Measurements from ENCODE around the gene CA10.

The CA10 gene

DNA sequence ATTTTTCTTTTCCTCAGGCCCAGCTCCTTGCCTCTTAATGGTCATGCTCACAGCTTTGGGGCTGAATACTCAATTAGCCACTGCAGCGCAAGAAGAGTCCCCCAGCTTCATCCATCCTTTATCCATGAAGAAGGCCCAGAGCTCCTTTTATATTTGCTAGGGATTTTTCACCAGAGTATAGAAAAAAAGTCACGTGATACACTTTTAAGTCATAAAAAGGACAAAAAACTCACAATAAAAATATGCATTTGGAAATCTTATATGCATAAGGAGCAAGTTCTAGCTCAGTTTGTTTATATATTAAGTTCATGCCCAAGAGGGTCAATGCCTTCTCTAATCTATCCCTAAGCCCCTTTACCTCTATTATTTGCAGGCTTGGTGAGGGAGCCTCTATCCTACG lies 254.1 kb downstream of the CA10 start:
- TF ChIP-seq TAF1 (IDR thresholded peaks at IDR 0.05; ENCODE audit: borderline replicate concordance, low read depth, low read length): no peak
- DNase-seq (ENCODE audit: insufficient read length): no peak
- FAIRE-seq: no peak

DNA sequence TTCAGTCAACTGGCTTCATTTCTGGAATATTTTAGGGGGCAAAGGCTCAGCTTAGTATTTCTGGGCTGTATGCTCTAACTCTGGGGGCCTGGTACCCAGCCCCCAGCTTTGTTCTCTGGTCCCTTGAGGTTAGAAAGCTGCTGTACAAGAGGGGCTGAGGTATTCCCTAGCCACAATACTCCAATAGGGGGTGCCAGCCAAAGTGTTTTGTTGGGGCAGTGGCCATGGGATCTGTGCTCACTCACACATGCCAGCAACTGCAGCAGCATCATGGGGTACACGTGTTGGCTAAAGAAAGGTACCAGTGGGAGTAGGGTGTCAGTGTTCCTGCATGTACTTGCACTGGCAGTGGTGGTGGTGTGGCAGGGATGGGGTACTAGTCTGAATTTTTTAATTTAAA lies 257.3 kb downstream of the CA10 start:
- no peak for TF ChIP-seq TAF1 (IDR thresholded peaks at IDR 0.05; ENCODE audit: borderline replicate concordance, low read depth, low read length)
- no peak for TF ChIP-seq POLR2A (IDR thresholded peaks at IDR 0.05; ENCODE audit: low read depth, low read length)
- TF ChIP-seq POLR2AphosphoS5 (IDR thresholded peaks at IDR 0.05; ENCODE audit: low read depth, low read length): no peak
- DNase-seq (ENCODE audit: insufficient read length): no peak
- no peak for FAIRE-seq

DNA sequence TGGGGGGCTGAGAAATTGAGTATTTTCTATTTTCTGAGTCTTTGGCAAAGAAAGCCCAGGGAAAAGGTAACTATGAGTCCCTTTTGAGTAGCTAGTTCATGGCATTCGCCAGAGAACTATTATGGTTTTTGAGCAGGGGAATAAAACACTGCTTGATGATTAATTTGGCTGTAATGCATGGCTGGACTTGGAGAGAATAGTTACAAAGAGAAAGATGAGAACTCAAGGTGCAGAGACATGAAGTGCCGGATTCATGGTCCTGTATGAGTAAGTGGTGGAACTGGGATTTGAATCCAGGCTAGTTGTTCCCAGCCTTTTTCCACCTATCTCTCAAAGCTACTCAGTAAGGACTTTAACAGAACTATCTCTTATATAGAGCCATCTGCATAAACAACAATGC lies 266.6 kb downstream of the CA10 start:
- TF ChIP-seq POLR2A (IDR thresholded peaks at IDR 0.05; ENCODE audit: low read depth, low read length) (no peak), TAF1 (IDR thresholded peaks at IDR 0.05; ENCODE audit: borderline replicate concordance, low read depth, low read length) (no peak), POLR2AphosphoS5 (IDR thresholded peaks at IDR 0.05; ENCODE audit: low read depth, low read length) (no peak)
- DNase-seq (ENCODE audit: insufficient read length) (no peak), FAIRE-seq (no peak)

DNA sequence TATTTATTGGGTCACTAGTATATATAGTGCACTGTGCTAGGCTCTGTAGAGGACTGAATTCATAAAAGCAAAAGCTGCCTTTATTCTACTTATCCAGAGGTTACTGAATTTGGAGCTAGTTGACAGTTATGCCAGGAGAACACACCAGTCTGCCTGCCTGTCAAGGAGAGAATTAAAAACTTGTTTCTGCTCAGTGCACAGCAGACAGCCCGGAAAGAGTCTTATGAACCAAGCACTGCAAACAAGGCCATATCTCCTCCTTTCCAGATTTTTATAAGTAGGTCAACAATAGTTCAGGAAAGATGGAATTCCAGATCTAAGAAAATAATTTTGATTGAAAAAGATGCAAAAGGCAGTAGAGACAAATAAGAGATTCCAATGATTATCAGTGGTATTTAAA lies 267.8 kb downstream of the CA10 start:
- DNase-seq (ENCODE audit: insufficient read length) (no peak), FAIRE-seq (no peak)
- TF ChIP-seq POLR2A (IDR thresholded peaks at IDR 0.05; ENCODE audit: low read depth, low read length): no peak
- TF ChIP-seq TAF1 (IDR thresholded peaks at IDR 0.05; ENCODE audit: borderline replicate concordance, low read depth, low read length): no peak
- TF ChIP-seq POLR2AphosphoS5 (IDR thresholded peaks at IDR 0.05; ENCODE audit: low read depth, low read length): no peak

DNA sequence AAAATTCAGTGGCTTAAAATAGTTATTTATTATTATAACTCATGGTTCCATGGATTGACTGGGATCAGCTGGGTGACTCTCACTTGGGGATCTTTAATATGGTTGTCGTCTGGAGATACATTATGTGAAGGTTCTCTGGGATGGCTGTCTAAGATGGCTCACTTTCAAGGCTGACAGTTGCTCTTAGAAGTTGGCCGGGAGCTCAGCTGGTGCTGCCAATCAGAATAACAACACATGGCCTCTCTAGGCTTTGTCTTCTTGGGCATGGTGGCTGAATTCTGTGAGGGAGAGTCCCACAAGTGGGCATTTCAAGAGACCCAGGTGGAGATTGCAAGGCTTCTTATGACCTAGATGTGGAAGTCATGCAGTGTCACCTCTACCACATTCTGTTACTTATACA lies 269.7 kb downstream of the CA10 start:
- DNase-seq (ENCODE audit: insufficient read length) (no peak), FAIRE-seq (no peak)
- TF ChIP-seq TAF1 (IDR thresholded peaks at IDR 0.05; ENCODE audit: borderline replicate concordance, low read depth, low read length) (no peak), POLR2A (IDR thresholded peaks at IDR 0.05; ENCODE audit: low read depth, low read length) (no peak), POLR2AphosphoS5 (IDR thresholded peaks at IDR 0.05; ENCODE audit: low read depth, low read length) (no peak)

DNA sequence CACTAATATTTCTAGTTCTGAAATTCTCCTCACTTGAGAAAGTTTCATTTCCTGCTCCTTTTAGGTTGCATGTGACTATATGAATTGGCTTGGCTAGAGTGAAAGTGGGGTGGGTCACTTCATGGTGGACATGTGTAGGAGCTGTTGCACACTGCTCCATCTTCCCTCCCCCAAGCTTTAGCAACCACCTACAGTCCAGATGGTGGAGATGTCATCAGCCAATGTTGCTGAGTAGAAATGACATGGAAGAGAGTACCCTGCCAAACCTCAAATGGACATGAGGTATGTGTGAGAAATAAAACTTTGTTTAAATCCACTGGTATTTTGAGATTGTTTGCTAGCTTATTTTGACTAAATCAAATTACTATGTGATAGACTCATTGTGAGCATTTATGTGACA lies 281.5 kb downstream of the CA10 start:
- no peak for TF ChIP-seq POLR2A (IDR thresholded peaks at IDR 0.05; ENCODE audit: low read depth, low read length)
- no peak for TF ChIP-seq TAF1 (IDR thresholded peaks at IDR 0.05; ENCODE audit: borderline replicate concordance, low read depth, low read length)
- TF ChIP-seq POLR2AphosphoS5 (IDR thresholded peaks at IDR 0.05; ENCODE audit: low read depth, low read length): no peak
- FAIRE-seq: no peak
- no peak for DNase-seq (ENCODE audit: insufficient read length)

DNA sequence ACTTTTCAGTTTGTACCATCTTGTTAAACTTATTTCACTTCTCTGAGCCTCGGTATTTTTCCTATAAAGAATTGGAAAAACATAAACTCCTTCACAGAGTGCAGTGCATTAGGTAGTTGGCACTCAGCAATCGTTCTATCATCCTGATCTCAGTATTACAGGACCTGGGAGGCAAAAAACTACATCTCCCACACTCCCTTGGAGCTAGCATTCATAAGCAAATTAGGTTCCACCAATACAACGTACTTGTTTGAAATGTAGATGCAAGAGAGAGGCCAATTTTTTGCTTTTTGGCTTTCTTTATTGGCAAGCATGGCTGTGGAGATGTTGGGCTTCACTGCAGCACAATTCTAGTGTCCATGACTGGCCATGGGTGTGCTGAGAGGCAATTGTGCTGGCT lies 285.2 kb downstream of the CA10 start:
- no peak for TF ChIP-seq TAF1 (IDR thresholded peaks at IDR 0.05; ENCODE audit: borderline replicate concordance, low read depth, low read length)
- no peak for TF ChIP-seq POLR2A (IDR thresholded peaks at IDR 0.05; ENCODE audit: low read depth, low read length)
- no peak for TF ChIP-seq POLR2AphosphoS5 (IDR thresholded peaks at IDR 0.05; ENCODE audit: low read depth, low read length)
- DNase-seq (ENCODE audit: insufficient read length) (no peak), FAIRE-seq (no peak)

DNA sequence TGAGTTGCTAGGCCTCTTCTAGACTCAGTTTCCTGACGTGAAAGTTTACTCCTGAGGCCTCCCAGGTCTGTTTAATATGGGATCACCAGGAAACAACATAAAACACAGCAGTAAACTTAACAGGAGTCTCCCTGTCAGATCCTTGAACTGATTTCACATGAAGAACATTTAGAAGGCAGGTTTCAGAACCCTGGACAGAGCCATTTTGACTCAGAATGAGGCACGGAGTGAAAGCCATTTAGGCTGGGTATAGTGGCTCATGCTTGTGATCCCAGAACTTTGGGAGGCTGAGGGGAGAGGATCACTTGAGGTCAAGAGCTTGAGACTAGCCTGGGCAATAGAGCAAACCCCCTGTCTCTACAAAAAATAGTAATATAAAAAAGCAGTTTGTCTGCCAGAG lies 289.1 kb downstream of the CA10 start:
- FAIRE-seq: no peak
- no peak for DNase-seq (ENCODE audit: insufficient read length)
- TF ChIP-seq TAF1 (IDR thresholded peaks at IDR 0.05; ENCODE audit: borderline replicate concordance, low read depth, low read length): no peak
- no peak for TF ChIP-seq POLR2AphosphoS5 (IDR thresholded peaks at IDR 0.05; ENCODE audit: low read depth, low read length)
- no peak for TF ChIP-seq POLR2A (IDR thresholded peaks at IDR 0.05; ENCODE audit: low read depth, low read length)

DNA sequence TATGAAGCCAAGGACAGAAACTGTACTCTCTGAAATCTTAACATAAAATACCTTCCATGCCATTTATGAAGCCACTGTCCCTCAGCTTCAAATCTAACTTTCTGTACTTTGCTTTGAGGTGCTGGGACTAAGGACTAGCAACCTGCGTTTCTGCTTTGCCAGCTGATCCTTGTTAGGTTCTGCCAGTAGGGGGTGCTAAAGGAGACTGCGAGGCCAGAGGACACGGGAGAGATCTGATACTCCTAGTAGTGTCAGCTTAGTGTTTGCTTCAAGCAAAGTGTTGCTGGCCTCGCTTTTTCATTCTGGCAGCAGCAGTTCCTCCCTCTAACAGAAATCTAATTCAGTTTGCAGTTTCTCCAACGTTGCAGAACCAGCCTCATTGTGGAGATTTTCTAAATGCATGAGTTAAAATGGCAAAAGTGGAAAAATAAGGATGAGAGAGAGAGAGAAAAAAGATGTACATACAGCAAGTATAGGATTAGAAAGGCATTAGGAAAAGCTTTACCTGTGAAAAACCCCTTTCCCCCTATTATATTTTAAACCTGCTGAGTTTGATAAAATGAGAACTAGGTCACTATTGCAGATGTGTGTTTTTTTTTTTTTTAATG lies 297.5 kb downstream of the CA10 start:
- TF ChIP-seq POLR2A (IDR thresholded peaks at IDR 0.05; ENCODE audit: low read depth, low read length): no peak
- TF ChIP-seq POLR2AphosphoS5 (IDR thresholded peaks at IDR 0.05; ENCODE audit: low read depth, low read length): no peak
- TF ChIP-seq TAF1 (IDR thresholded peaks at IDR 0.05; ENCODE audit: borderline replicate concordance, low read depth, low read length): no peak
- DNase-seq (ENCODE audit: insufficient read length) (peak; percentile 2), FAIRE-seq (no peak)

DNA sequence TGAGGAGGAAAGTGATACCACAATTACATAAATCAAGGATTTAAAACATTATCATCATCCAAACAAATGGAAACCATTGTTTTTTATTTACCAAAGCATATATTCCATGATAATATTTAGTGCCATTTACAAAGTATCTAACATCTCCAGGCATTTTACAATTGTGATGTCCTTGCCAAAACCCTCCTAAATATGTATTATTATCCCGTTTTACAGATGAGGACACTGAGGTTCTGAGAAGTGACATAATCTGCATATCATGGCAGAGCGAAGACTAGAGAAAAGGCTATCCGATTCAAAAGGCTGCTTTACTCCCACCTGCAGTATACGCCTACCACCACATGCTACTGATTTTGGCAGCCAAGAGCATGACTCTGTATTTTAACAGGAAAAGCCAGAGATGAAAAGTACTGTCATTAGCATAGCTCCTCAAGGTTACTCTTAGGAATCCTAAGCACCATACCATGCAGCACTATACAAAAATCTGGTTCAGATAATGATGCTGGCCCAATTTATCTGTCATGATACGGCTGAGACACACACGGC lies 301.4 kb downstream of the CA10 start:
- FAIRE-seq: no peak
- TF ChIP-seq POLR2AphosphoS5 (IDR thresholded peaks at IDR 0.05; ENCODE audit: low read depth, low read length): no peak
- no peak for DNase-seq (ENCODE audit: insufficient read length)

DNA sequence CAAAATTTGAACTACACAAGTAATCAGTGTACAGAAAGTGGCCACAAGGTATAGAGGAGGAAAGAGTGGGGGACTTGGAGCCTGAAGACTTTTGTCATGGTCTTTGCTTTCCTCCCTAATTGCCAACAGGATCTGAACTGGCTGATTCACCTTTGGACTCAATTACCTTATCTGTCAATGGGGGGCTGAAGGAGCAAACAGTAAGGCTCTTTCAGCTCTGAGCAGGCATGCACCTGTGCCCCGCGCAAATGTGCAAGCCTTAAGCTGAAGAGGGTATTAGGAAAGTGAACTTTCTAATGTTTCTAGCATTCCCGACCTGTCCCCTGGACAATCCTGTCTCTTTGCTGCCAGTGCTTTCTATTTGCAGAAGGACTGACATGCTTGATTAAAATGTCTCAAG lies 302.7 kb downstream of the CA10 start:
- FAIRE-seq (no peak), DNase-seq (ENCODE audit: insufficient read length) (no peak)
- no peak for TF ChIP-seq POLR2A (IDR thresholded peaks at IDR 0.05; ENCODE audit: low read depth, low read length)
- no peak for TF ChIP-seq TAF1 (IDR thresholded peaks at IDR 0.05; ENCODE audit: borderline replicate concordance, low read depth, low read length)
- TF ChIP-seq POLR2AphosphoS5 (IDR thresholded peaks at IDR 0.05; ENCODE audit: low read depth, low read length): no peak

DNA sequence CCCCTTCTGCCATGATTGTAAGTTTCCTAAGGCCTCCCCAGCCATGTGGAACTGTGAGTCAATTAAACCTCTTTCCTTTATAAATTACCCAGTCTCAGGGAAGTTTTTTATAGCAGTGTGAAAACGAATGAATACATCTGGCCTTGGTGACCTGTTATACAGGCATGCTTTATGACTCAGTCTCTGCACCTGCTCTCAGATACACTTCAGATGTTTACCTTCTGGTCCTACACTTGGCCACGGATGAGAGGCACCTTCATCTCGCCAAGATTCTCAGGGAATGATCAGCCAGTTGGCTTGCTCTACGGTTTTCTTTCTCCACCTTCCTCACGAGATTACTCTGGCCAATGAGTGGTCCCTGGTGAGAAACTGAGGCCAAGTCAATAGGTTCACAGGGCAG lies 304.7 kb downstream of the CA10 start:
- DNase-seq (ENCODE audit: insufficient read length): no peak
- no peak for TF ChIP-seq POLR2AphosphoS5 (IDR thresholded peaks at IDR 0.05; ENCODE audit: low read depth, low read length)
- no peak for TF ChIP-seq TAF1 (IDR thresholded peaks at IDR 0.05; ENCODE audit: borderline replicate concordance, low read depth, low read length)
- TF ChIP-seq POLR2A (IDR thresholded peaks at IDR 0.05; ENCODE audit: low read depth, low read length): no peak
- no peak for FAIRE-seq

DNA sequence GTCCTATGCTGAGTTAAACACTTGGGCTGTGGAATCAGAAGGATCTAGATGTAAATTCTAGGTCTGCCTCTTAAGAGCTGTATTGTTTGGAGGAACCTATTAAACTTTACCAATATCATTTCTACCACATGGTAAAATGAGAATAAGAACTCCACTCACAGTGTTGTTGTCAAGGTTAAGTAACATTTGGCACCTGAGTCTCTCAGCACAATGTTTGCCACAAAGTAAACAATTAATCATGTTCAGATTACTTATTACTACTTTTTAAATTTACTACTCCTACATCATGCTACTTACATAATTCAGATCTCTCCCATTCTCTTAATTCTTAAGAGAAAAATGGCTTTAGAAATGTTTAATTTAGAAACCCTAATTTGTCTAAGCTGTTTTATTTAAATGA lies 305.9 kb downstream of the CA10 start:
- DNase-seq (ENCODE audit: insufficient read length): no peak
- no peak for FAIRE-seq
- TF ChIP-seq POLR2AphosphoS5 (IDR thresholded peaks at IDR 0.05; ENCODE audit: low read depth, low read length): no peak
- no peak for TF ChIP-seq TAF1 (IDR thresholded peaks at IDR 0.05; ENCODE audit: borderline replicate concordance, low read depth, low read length)
- TF ChIP-seq POLR2A (IDR thresholded peaks at IDR 0.05; ENCODE audit: low read depth, low read length): no peak
